Neural cell (in vitro differentiated cells): ENCODE data around the gene LMO4.

Experiments used
- CTCF ChIP-seq: fragments of 450-650 bp; IDR thresholded peaks from 2 replicates; pipeline ENCODE4 v1.5.1; 2014; ENCODE audit warnings: antibody characterized with exemption, mild to moderate bottlenecking, moderate library complexity; ENCODE audit not compliant: poor library complexity, severe bottlenecking
- EP300 ChIP-seq: fragments of 450-650 bp; conservative IDR thresholded peaks from 2 replicates; pipeline ENCODE4 v1.6.1; 2014; ENCODE audit warnings: antibody characterized with exemption, mild to moderate bottlenecking, moderate library complexity; ENCODE audit not compliant: poor library complexity, severe bottlenecking
- MXI1 ChIP-seq: fragments of 450-650 bp; conservative IDR thresholded peaks from 2 replicates; pipeline ENCODE4 v1.6.1; 2014; ENCODE audit warnings: antibody characterized with exemption, mild to moderate bottlenecking; ENCODE audit not compliant: poor library complexity, severe bottlenecking

GRCh38 chr1:87299661-87300060 lies 29.0 kb upstream of the LMO4 start:
- TF ChIP-seq CTCF (no peak), MXI1 (no peak), EP300 (no peak)
